Neural cell (in vitro differentiated cells): ENCODE measurements around the gene TRABD2A. TPM values are rescaled to one million over a fixed set of nuclear protein-coding genes. Genes with fewer than 3 reads are reported as not detected.

ENCODE experiments used
- H2AFZ ChIP-seq: fragments of 200-600, 300-800 bp; sonication (generic), shearing (Covaris generic); 2 replicates; pipeline ENCODE4 v1.6.0; 2014; ENCODE audit warnings: low read depth, mild to moderate bottlenecking, antibody characterized with exemption, low read length, moderate library complexity
- H3F3A ChIP-seq: fragments of 200-600 bp; shearing (Covaris generic); 2 replicates; pipeline ENCODE4 v1.6.1; 2016; ENCODE audit warnings: mild to moderate bottlenecking, moderate library complexity, mixed read lengths, antibody characterized with exemption, low read length; ENCODE audit not compliant: insufficient read depth, poor library complexity, severe bottlenecking
- H3K27ac ChIP-seq: fragments of 200-600, 300-800 bp; sonication (generic), shearing (Covaris generic); 2 replicates; pipeline ENCODE4 v1.5.1; 2014; ENCODE audit warnings: mild to moderate bottlenecking, low read length, moderate library complexity
- H3K27me3 ChIP-seq: fragments of 300-800, 200-600 bp; sonication (generic), shearing (Covaris generic); 2 replicates; pipeline ENCODE4 v1.6.0; 2014; ENCODE audit warnings: mild to moderate bottlenecking, low read depth, low read length, moderate library complexity; ENCODE audit not compliant: insufficient read depth
- H3K36me3 ChIP-seq: fragments of 300-800, 200-600 bp; sonication (generic), shearing (Covaris generic); 2 replicates; pipeline ENCODE4 v1.5.1; 2014; ENCODE audit warnings: mild to moderate bottlenecking, antibody characterized with exemption, low read length, moderate library complexity; ENCODE audit not compliant: insufficient read depth
- H3K4me2 ChIP-seq: fragments of 300-800, 200-600 bp; sonication (generic), shearing (Covaris generic); 2 replicates; pipeline ENCODE4 v1.6.0; 2014; ENCODE audit warnings: mild to moderate bottlenecking, low read length
- H3K4me3 ChIP-seq: fragments of 300-800, 200-600 bp; sonication (generic), shearing (Covaris generic); 2 replicates; pipeline ENCODE4 v1.5.1; 2014; ENCODE audit warnings: mild to moderate bottlenecking, low read length, moderate library complexity
- H3K79me2 ChIP-seq: fragments of 200-600 bp; shearing (Covaris generic); replicated peaks from 2 replicates; pipeline ENCODE4 v1.6.0; 2014; ENCODE audit warnings: mild to moderate bottlenecking, low read length, moderate library complexity; ENCODE audit not compliant: insufficient read depth
- H3K9ac ChIP-seq: fragments of 300-800, 200-600 bp; sonication (generic), shearing (Covaris generic); 2 replicates; pipeline ENCODE4 v1.6.1; 2016; ENCODE audit warnings: mild to moderate bottlenecking, low read length, mixed read lengths
- H3K9me2 ChIP-seq: fragments of 200-600 bp; shearing (Covaris generic); 2 replicates; pipeline ENCODE4 v1.6.1; 2016; ENCODE audit warnings: mild to moderate bottlenecking, low read length, mixed read lengths; ENCODE audit not compliant: insufficient read depth
- H3K9me3 ChIP-seq: fragments of 200-600, 300-800 bp; sonication (generic), shearing (Covaris generic); 2 replicates; pipeline ENCODE4 v1.6.1; 2016; ENCODE audit warnings: mild to moderate bottlenecking, mixed run types, low read length, moderate library complexity, mixed read lengths
- H4K20me1 ChIP-seq: fragments of 200-600 bp; shearing (Covaris generic); 2 replicates; pipeline ENCODE4 v1.6.1; 2016; ENCODE audit warnings: mild to moderate bottlenecking, mixed run types; ENCODE audit not compliant: insufficient read depth
- CTCF ChIP-seq: fragments of 450-650 bp; IDR thresholded peaks from 2 replicates; pipeline ENCODE4 v1.5.1; 2014; ENCODE audit warnings: antibody characterized with exemption, mild to moderate bottlenecking, moderate library complexity; ENCODE audit not compliant: poor library complexity, severe bottlenecking
- EP300 ChIP-seq: fragments of 450-650 bp; conservative IDR thresholded peaks from 2 replicates; pipeline ENCODE4 v1.6.1; 2014; ENCODE audit warnings: antibody characterized with exemption, mild to moderate bottlenecking, moderate library complexity; ENCODE audit not compliant: poor library complexity, severe bottlenecking
- EZH2 ChIP-seq: fragments of 200-600, 300-800 bp; shearing (Covaris generic), sonication (generic); IDR thresholded peaks from 2 replicates; pipeline ENCODE4 v1.6.1; 2014; ENCODE audit warnings: antibody characterized with exemption, low read length, borderline replicate concordance, mild to moderate bottlenecking; ENCODE audit not compliant: insufficient read depth, poor library complexity, severe bottlenecking
- MXI1 ChIP-seq: fragments of 450-650 bp; conservative IDR thresholded peaks from 2 replicates; pipeline ENCODE4 v1.6.1; 2014; ENCODE audit warnings: antibody characterized with exemption, mild to moderate bottlenecking; ENCODE audit not compliant: poor library complexity, severe bottlenecking
- POLR2AphosphoS5 ChIP-seq: IDR thresholded peaks from 2 replicates; pipeline ENCODE4 v1.6.1; 2012
- RAD21 ChIP-seq: fragments of 450-650 bp; conservative IDR thresholded peaks from 2 replicates; pipeline ENCODE4 v1.6.1; 2014; ENCODE audit warnings: antibody characterized with exemption, mild to moderate bottlenecking, moderate library complexity
- SMC3 ChIP-seq: fragments of 450-650 bp; conservative IDR thresholded peaks from 2 replicates; pipeline ENCODE4 v1.6.1; 2014; ENCODE audit warnings: antibody characterized with exemption, mild to moderate bottlenecking, moderate library complexity; ENCODE audit not compliant: poor library complexity
- TAF1 ChIP-seq: IDR thresholded peaks from 2 replicates; pipeline ENCODE4 v1.6.1; 2012; ENCODE audit warnings: low read depth
- polyA plus RNA-seq: library from polyadenylated mRNA; depleted of rRNA; stranded (reverse); fragments of >200 nt; gene quantifications from 2 replicates; pipeline ENCODE4 v1.2.3, GENCODE V29; 2014
- TF ChIP-seq, protein P1 (sequence below): IDR thresholded peaks from 2 replicates; pipeline ENCODE4 v1.6.1; 2012; ENCODE audit warnings: borderline replicate concordance

TRABD2A gene
- polyA plus RNA-seq, 1 donor from 2014 or later, result 0.17 TPM

GRCh38 chr2:84786601-84787000 is 94.3 kb downstream of the TRABD2A start:
- Histone ChIP-seq H3K27me3 (no peaks in the 10 kb centered on the region), H3K4me3 (no peak overlapping the region), H3K4me2 (no peak overlapping the region), H3K36me3 (no peaks in the 10 kb centered on the region), H3K27ac (no peak overlapping the region), H3F3A (no peaks in the 10 kb centered on the region), H4K20me1 (no peaks in the 10 kb centered on the region), H3K9me2 (no peaks in the 10 kb centered on the region), H2AFZ (no peak overlapping the region), H3K9me3 (no peaks in the 10 kb centered on the region), H3K79me2 (no peaks in the 10 kb centered on the region), H3K9ac (no peak overlapping the region)
- TF ChIP-seq MXI1, result no peak

DNA sequence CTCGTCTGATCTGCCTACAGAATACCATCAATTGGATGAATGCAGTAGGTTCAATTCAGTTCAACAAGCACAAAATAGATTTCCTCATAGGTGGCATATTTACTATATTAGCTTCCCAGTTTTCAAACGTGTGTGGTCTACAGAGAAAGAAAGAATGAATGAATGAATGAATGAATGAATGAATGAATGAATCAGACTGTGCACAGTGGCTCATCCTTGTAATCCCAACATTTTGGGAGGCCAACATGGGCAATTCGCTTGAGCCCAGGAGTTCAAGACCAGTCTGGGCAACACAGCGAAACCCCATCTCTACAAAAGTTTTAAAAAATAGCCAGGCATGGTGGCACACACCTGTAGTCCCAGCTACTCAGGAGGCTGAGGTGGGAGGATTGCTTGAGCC is 94.9 kb downstream of the TRABD2A start:
- Histone ChIP-seq H3K27ac (no peak overlapping the region), H3K4me3 (no peak overlapping the region), H3F3A (no peaks in the 10 kb centered on the region), H2AFZ (no peak overlapping the region), H3K9ac (no peak overlapping the region), H3K4me2 (no peak overlapping the region), H3K79me2 (no peaks in the 10 kb centered on the region), H3K9me3 (no peaks in the 10 kb centered on the region), H3K36me3 (no peaks in the 10 kb centered on the region), H4K20me1 (no peaks in the 10 kb centered on the region), H3K27me3 (no peaks in the 10 kb centered on the region), H3K9me2 (no peaks in the 10 kb centered on the region)
- TF ChIP-seq EZH2 (no peak), CTCF (no peak), POLR2AphosphoS5 (no peak)

DNA sequence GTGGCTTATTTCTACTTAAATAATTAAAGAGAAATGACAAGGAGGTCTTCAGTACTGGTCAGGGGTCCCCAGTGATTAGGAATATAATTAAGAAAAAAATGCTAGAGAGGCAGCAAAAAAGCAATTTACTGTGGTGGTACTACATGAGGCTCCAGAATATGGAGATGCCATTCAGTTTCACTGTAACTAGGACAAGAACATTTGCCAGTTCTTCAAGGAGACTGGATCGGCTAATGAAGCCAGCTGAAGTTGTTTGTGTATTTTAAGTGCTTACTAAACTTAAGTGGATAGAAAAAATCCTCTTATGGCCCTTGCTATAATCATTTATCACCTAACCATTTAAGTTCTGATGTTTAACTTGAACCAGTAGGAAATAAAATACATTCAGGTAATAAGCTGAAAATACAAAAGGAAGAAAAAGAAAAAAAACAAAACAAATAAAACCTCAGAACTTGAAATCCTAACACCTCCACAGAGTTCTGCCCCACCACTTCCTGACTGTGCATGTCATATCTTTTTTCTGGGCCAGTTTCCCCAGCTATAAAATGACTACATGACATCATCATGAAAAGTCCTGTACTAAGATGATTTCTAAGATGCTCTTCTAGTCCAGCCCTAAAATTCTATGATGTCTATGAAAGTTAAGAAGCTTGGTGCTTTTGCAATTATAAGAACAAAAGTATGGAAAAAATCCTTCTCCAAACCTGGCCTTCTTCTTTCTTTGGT is 98.0 kb downstream of the TRABD2A start:
- Histone ChIP-seq H3K36me3 (no peaks in the 10 kb centered on the region), H3K9ac (no peak overlapping the region), H2AFZ (no peak overlapping the region), H3F3A (no peaks in the 10 kb centered on the region), H3K4me3 (no peak overlapping the region), H3K79me2 (no peaks in the 10 kb centered on the region), H3K4me2 (no peak overlapping the region), H3K27ac (no peak overlapping the region), H3K27me3 (no peaks in the 10 kb centered on the region), H3K9me3 (no peaks in the 10 kb centered on the region), H3K9me2 (no peaks in the 10 kb centered on the region), H4K20me1 (no peaks in the 10 kb centered on the region)
- TF ChIP-seq EP300 (no peak), POLR2AphosphoS5 (no peak)

DNA sequence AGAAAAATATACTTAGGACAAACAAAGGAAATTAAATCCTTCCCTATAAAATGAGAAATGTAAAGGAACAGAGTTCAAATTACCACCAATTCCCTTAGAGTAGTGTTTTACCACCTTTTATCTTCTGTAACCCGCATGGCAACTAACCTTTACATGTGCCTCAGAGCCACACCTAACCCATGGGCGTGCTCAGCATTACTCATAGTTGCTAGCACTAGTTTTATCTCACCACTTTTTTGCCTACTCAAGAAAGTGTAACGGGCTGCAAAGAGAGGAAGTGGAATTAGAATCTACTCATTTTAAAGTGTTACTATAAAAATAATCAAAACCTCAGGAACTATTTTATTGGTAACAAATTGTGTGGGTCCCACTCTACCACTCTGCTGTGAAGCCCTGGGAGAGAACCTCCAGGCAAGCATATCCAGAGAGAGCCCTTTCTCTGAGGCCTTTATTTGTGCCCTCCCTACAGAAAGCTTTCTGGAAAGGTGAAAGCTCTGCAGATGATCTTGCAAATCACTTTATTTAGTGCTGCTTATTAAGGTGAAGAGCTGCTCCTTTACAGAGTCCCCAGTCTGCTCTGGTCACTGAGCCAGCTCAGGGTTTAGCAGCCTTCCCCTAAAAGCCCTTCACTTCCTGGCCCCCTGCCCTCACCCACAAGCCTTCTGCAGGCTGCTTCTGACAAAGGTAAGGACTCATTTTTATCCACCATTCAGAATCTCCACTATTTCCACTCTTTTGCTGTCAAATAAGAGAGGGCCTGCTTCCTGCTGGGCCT is 98.8 kb downstream of the TRABD2A start:
- Histone ChIP-seq H3F3A (no peaks in the 10 kb centered on the region), H3K9me2 (no peaks in the 10 kb centered on the region), H3K36me3 (no peaks in the 10 kb centered on the region), H2AFZ (no peak overlapping the region), H3K9ac (no peak overlapping the region), H3K4me3 (no peak overlapping the region), H3K4me2 (no peak overlapping the region), H3K27me3 (no peaks in the 10 kb centered on the region), H3K79me2 (no peaks in the 10 kb centered on the region), H4K20me1 (no peaks in the 10 kb centered on the region), H3K9me3 (no peaks in the 10 kb centered on the region), H3K27ac (no peak overlapping the region)
- no peak for TF ChIP-seq MXI1
- no peak for TF ChIP-seq TAF1
- no peak for TF ChIP-seq EZH2
- no peak for TF ChIP-seq EP300
- TF ChIP-seq, protein P1, sequence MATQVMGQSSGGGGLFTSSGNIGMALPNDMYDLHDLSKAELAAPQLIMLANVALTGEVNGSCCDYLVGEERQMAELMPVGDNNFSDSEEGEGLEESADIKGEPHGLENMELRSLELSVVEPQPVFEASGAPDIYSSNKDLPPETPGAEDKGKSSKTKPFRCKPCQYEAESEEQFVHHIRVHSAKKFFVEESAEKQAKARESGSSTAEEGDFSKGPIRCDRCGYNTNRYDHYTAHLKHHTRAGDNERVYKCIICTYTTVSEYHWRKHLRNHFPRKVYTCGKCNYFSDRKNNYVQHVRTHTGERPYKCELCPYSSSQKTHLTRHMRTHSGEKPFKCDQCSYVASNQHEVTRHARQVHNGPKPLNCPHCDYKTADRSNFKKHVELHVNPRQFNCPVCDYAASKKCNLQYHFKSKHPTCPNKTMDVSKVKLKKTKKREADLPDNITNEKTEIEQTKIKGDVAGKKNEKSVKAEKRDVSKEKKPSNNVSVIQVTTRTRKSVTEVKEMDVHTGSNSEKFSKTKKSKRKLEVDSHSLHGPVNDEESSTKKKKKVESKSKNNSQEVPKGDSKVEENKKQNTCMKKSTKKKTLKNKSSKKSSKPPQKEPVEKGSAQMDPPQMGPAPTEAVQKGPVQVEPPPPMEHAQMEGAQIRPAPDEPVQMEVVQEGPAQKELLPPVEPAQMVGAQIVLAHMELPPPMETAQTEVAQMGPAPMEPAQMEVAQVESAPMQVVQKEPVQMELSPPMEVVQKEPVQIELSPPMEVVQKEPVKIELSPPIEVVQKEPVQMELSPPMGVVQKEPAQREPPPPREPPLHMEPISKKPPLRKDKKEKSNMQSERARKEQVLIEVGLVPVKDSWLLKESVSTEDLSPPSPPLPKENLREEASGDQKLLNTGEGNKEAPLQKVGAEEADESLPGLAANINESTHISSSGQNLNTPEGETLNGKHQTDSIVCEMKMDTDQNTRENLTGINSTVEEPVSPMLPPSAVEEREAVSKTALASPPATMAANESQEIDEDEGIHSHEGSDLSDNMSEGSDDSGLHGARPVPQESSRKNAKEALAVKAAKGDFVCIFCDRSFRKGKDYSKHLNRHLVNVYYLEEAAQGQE, result no peak
- TF ChIP-seq CTCF, result no peak
- no peak for TF ChIP-seq RAD21
- TF ChIP-seq SMC3, result no peak
- TF ChIP-seq POLR2AphosphoS5, result no peak
